HG03095 (cell line): ENCODE measurements around the gene COL19A1.
A peak's percentile ranks its signal among the peaks of the same experiment; 100 is the strongest.

Source experiments
- ATAC-seq: cut with Tn5 transposase; IDR thresholded peaks from one replicate; pipeline ENCODE4 v1.9.1; 2021; ENCODE audit warnings: moderate library complexity; ENCODE audit not compliant: unreplicated experiment

The COL19A1 gene

GRCh38 chr6:70119218-70119835 lies 253.0 kb downstream of the COL19A1 start:
- no peak for ATAC-seq

- no peak for ATAC-seq
Observed at GRCh38 chr6:70124443-70124842, 258.1 kb downstream of the COL19A1 start.

- no peak for ATAC-seq
Observed at GRCh38 chr6:70124882-70125545, 258.7 kb downstream of the COL19A1 start.

- ATAC-seq, result no peak
Observed at GRCh38 chr6:70125602-70126001, 259.2 kb downstream of the COL19A1 start.

- ATAC-seq, result no peak
Observed at GRCh38 chr6:70129341-70129740, 263.0 kb downstream of the COL19A1 start.

- ATAC-seq, result peak; percentile 1
Observed at GRCh38 chr6:70130865-70131264, 264.5 kb downstream of the COL19A1 start.

GRCh38 chr6:70131528-70131927 lies 265.2 kb downstream of the COL19A1 start:
- peak; percentile 97 for ATAC-seq

- ATAC-seq, result no peak
Observed at GRCh38 chr6:70133246-70133645, 266.9 kb downstream of the COL19A1 start.

- ATAC-seq, result no peak
Observed at GRCh38 chr6:70134542-70134941, 268.2 kb downstream of the COL19A1 start.

- no peak for ATAC-seq
Observed at GRCh38 chr6:70135219-70136160, 269.1 kb downstream of the COL19A1 start.

GRCh38 chr6:70136996-70137395 lies 270.6 kb downstream of the COL19A1 start:
- no peak for ATAC-seq

GRCh38 chr6:70140496-70140895 lies 274.1 kb downstream of the COL19A1 start:
- ATAC-seq, result no peak

GRCh38 chr6:70142034-70142433 lies 275.7 kb downstream of the COL19A1 start:
- ATAC-seq, result no peak

GRCh38 chr6:70145178-70145577 lies 278.8 kb downstream of the COL19A1 start:
- no peak for ATAC-seq

GRCh38 chr6:70149209-70149788 lies 282.9 kb downstream of the COL19A1 start:
- no peak for ATAC-seq

GRCh38 chr6:70150521-70150920 lies 284.2 kb downstream of the COL19A1 start:
- ATAC-seq, result no peak

- no peak for ATAC-seq
Observed at GRCh38 chr6:70151616-70152015, 285.3 kb downstream of the COL19A1 start.

- ATAC-seq, result no peak
Observed at GRCh38 chr6:70152786-70153185, 286.4 kb downstream of the COL19A1 start.

- ATAC-seq, result no peak
Observed at GRCh38 chr6:70157086-70157485, 290.7 kb downstream of the COL19A1 start.

- no peak for ATAC-seq
Observed at GRCh38 chr6:70160276-70160675, 293.9 kb downstream of the COL19A1 start.

- ATAC-seq, result no peak
Observed at GRCh38 chr6:70162972-70163371, 296.6 kb downstream of the COL19A1 start.
